Left lung (tissue), 10 donors: Measurements from ENCODE around the gene CCDC82. TPM values are rescaled to one million over a fixed set of nuclear protein-coding genes. Genes with fewer than 3 reads are reported as not detected.

Experiments used
- ATAC-seq: fragments of 200-7000 bp; cut with Tn5 transposase; one replicate; pipeline ENCODE4 v1.9.1; 2020; ENCODE audit warnings: moderate library complexity
- DNase-seq, 4 donors: peaks; one replicate each; pipeline ENCODE4 v3.0.0-alpha.2; 2013 to 2020
- H3K27ac ChIP-seq, 2 donors: fragments of 200-600 bp; sonication (generic) in 1 of 2; one replicate each; pipeline versions ENCODE4 v1.5.0 to v1.8.0; 2020 to 2021
- H3K27me3 ChIP-seq, 2 donors: fragments of 200-600 bp; sonication (generic) in 1 of 2; one replicate each; pipeline versions ENCODE4 v1.5.0 to v1.8.0; 2020 to 2021
- H3K36me3 ChIP-seq, 2 donors: fragments of 200-600 bp; sonication (generic) in 1 of 2; one replicate each; pipeline versions ENCODE4 v1.5.0 to v1.8.0; 2020 to 2021
- H3K4me1 ChIP-seq, 2 donors: fragments of 200-600 bp; one replicate each; pipeline ENCODE4 v1.8.0; 2021
- H3K4me3 ChIP-seq, 2 donors: fragments of 200-600 bp; sonication (generic) in 1 of 2; one replicate each; pipeline versions ENCODE4 v1.5.0 to v1.8.0; 2020 to 2021; ENCODE audit warnings: mild to moderate bottlenecking in 1 of 2
- H3K9me3 ChIP-seq, 2 donors: fragments of 200-600 bp; sonication (generic) in 1 of 2; one replicate each; pipeline versions ENCODE4 v1.5.0 to v1.8.0; 2020 to 2021
- CTCF ChIP-seq, 2 donors: fragments of 200-600 bp; sonication (generic) in 1 of 2; IDR thresholded peaks; one replicate each; pipeline versions ENCODE4 v1.5.0 to v1.8.0; 2021; ENCODE audit warnings: antibody characterized with exemption in 2 of 2
- intact Hi-C, 2 donors: fragments of 100-400 bp; cut with DNase I; formaldehyde crosslinking; loops; one replicate each; pipeline versions ENCODE4 v1.11.2 to v1.14.2; 2022
- polyA plus RNA-seq, 6 donors: library from polyadenylated mRNA; unstranded; fragments of 120-200 nt; gene quantifications; one replicate each; pipeline ENCODE4 v1.2.1, GENCODE V29; 2013; ENCODE audit not compliant: insufficient read length in 6 of 6
- total RNA-seq, 2 donors: library from RNA; stranded (reverse); fragmentation: NEBNext Ultra II Directional; extraction: Animal tissue kit (Norgen Biotek cat#: 25700); gene quantifications; one replicate each; pipeline ENCODE4 v1.2.1, GENCODE V29; 2021
- donor health status: DM: no; HTN: yes; CAD: no.
- donor health status: DM: no; HTN: no; CAD: no.

The CCDC82 gene
- total and polyA plus RNA-seq, 8 donors, result 18.1 to 64.5 (median 59.5) TPM

- no peak for ATAC-seq
- Histone ChIP-seq H3K9me3 (peaks cover 0 to 7% of the 10 kb centered on the region in 2 donors), H3K27me3 (no peaks in the 10 kb centered on the region), H3K4me3 (no peak overlapping the region), H3K4me1 (peaks cover 0 to 5% of the 10 kb centered on the region in 2 donors), H3K36me3 (peaks cover 0 to 56% of the 10 kb centered on the region in 2 donors), H3K27ac (no peak overlapping the region)
- TF ChIP-seq CTCF (IDR thresholded peaks at IDR 0.05), result no peak
- DNase-seq, result no peak
- intact Hi-C loops, result no loop called here
Observed at GRCh38 chr11:96366024-96366423, 23.7 kb downstream of the CCDC82 start.

- Histone ChIP-seq H3K36me3 (peaks cover 0 to 51% of the 10 kb centered on the region in 2 donors), H3K27ac (no peak overlapping the region), H3K27me3 (no peaks in the 10 kb centered on the region), H3K9me3 (peaks cover 0 to 7% of the 10 kb centered on the region in 2 donors), H3K4me3 (no peak overlapping the region), H3K4me1 (peaks cover 0 to 5% of the 10 kb centered on the region in 2 donors)
- DNase-seq (no peak), ATAC-seq (no peak)
- TF ChIP-seq CTCF (IDR thresholded peaks at IDR 0.05), result no peak
- intact Hi-C loops, result no loop called here
Observed at GRCh38 chr11:96365493-96365892, 24.2 kb downstream of the CCDC82 start.

GRCh38 chr11:96361778-96362177 lies 27.9 kb downstream of the CCDC82 start:
- H3K4me3 ChIP-seq, result no peak overlapping the region
- no peaks in the 10 kb centered on the region for H3K27me3 ChIP-seq
- no peaks in the 10 kb centered on the region for H3K9me3 ChIP-seq
- no peak for TF ChIP-seq CTCF (IDR thresholded peaks at IDR 0.05)
- ATAC-seq, result no peak
- DNase-seq, result no peak
- intact Hi-C loops, result no loop called here
- H3K27ac ChIP-seq, result no peak overlapping the region
- no peaks in the 10 kb centered on the region for H3K4me1 ChIP-seq
- H3K36me3 ChIP-seq, result peaks cover 0 to 43% of the 10 kb centered on the region in 2 donors

GRCh38 chr11:96358321-96358720 lies 31.4 kb downstream of the CCDC82 start:
- TF ChIP-seq CTCF (IDR thresholded peaks at IDR 0.05), result no peak
- H3K4me3 ChIP-seq, result no peak overlapping the region
- no peaks in the 10 kb centered on the region for H3K4me1 ChIP-seq
- no peak for ATAC-seq
- no peaks in the 10 kb centered on the region for H3K27me3 ChIP-seq
- DNase-seq, result no peak
- no peaks in the 10 kb centered on the region for H3K9me3 ChIP-seq
- H3K36me3 ChIP-seq, result peaks cover 0 to 58% of the 10 kb centered on the region in 2 donors
- no peak overlapping the region for H3K27ac ChIP-seq
- intact Hi-C loops, result no loop called here

- intact Hi-C loops, result no loop called here
- DNase-seq (no peak), ATAC-seq (no peak)
- Histone ChIP-seq H3K27ac (no peak overlapping the region), H3K9me3 (no peaks in the 10 kb centered on the region), H3K27me3 (no peaks in the 10 kb centered on the region), H3K4me1 (no peaks in the 10 kb centered on the region), H3K4me3 (no peak overlapping the region), H3K36me3 (peaks cover 0 to 63% of the 10 kb centered on the region in 2 donors)
- no peak for TF ChIP-seq CTCF (IDR thresholded peaks at IDR 0.05)
Observed at GRCh38 chr11:96357794-96358193, 31.9 kb downstream of the CCDC82 start.
